Adrenal gland (tissue), 12 donors: Measurements from ENCODE around the gene TIMM13. TPM values are rescaled to one million over a fixed set of nuclear protein-coding genes. Genes with fewer than 3 reads are reported as not detected.

ENCODE experiments used
- DNase-seq, 7 donors: peaks; one replicate each; pipeline ENCODE4 v3.0.0-alpha.2; 2019 to 2020
- H3K27ac ChIP-seq, 5 donors: fragments of 200-600 bp; sonication (generic) in 4 of 5; 1 replicate in 3 of 5; 2 replicates in 2 of 5; pipeline versions ENCODE4 v1.5.1 to v1.8.0; 2016 to 2020; ENCODE audit warnings: mild to moderate bottlenecking in 1 of 5
- H3K27me3 ChIP-seq: fragments of 200-600 bp; 2 replicates; pipeline ENCODE4 v1.8.0; 2021
- H3K36me3 ChIP-seq, 2 donors: fragments of 200-600 bp; replicated peaks in 1 of 2; 1 replicate in 1 of 2; 2 replicates in 1 of 2; pipeline versions ENCODE4 v1.5.1 to v1.8.0; 2018 to 2022
- H3K4me1 ChIP-seq, 2 donors: fragments of 200-600 bp; replicated peaks in 1 of 2; 1 replicate in 1 of 2; 2 replicates in 1 of 2; pipeline versions ENCODE4 v1.5.1 to v1.8.0; 2018 to 2021
- H3K4me3 ChIP-seq, 4 donors: fragments of 200-600 bp; sonication (generic) in 3 of 4; one replicate each; pipeline ENCODE4 v1.5.1; 2016 to 2018
- H3K9me3 ChIP-seq, 3 donors: fragments of 200-600 bp; sonication (generic) in 1 of 3; replicated peaks in 1 of 3; 1 replicate in 2 of 3; 2 replicates in 1 of 3; pipeline versions ENCODE4 v1.5.1 to v1.8.0; 2016 to 2021
- CTCF ChIP-seq, 6 experiments: fragments of 450-650 bp in 4 of 6; fragments of 200-600 bp in 2 of 6; sonication (generic) in 1 of 6; IDR thresholded peaks; 1 replicate in 5 of 6; 2 replicates in 1 of 6; pipeline versions ENCODE4 v1.5.1 to v1.8.0; 2016 to 2021; ENCODE audit warnings: antibody characterized with exemption in 6 of 6, mild to moderate bottlenecking in 2 of 6, moderate library complexity in 1 of 6
- POLR2A ChIP-seq, 2 donors: fragments of 450-650 bp; IDR thresholded peaks; one replicate each; pipeline ENCODE4 v1.6.1; 2017; ENCODE audit warnings: antibody characterized with exemption in 2 of 2, mild to moderate bottlenecking in 2 of 2, moderate library complexity in 1 of 2
- WGBS, 4 donors: extraction: QIAGEN DNeasy Blood & Tissue Kit in 2 of 4; methylation state at CpG; one replicate each; pipeline versions ENCODE4 v1.1.5 to v1.1.7; 2013 to 2017; 5-methylcytosine and 5-hydroxymethylcytosine counted together
- intact Hi-C, 2 donors: fragments of 100-400 bp; cut with DNase I; formaldehyde crosslinking; loops; one replicate each; pipeline versions ENCODE4 v1.14.1 to v1.15.0; 2022 to 2023
- polyA plus RNA-seq, 3 donors: library from polyadenylated mRNA; stranded (reverse); fragments of 200-250 nt in 2 of 3; fragments of 350-450 nt in 1 of 3; fragmentation: Illumina TruSeq in 1 of 3; extraction: RNeasy Lipid Tissue Mini Kit (QIAGEN cat#74804) in 1 of 3; gene quantifications; one replicate each; pipeline ENCODE4 v1.2.3, GENCODE V29; 2013 to 2014
- total RNA-seq, 9 donors: library from RNA; depleted of rRNA in 4 of 9; stranded (reverse); fragments of >200 nt in 4 of 9; fragments of 120-200 nt in 1 of 9; fragmentation: NEBNext Ultra II Directional in 1 of 9; extraction: Animal tissue kit (Norgen Biotek cat#: 25700) in 1 of 9; gene quantifications; one replicate each; pipeline versions ENCODE4 v1.1.0 to v1.2.4, GENCODE V29; 2013 to 2023
- donor health status: healthy with polysubstance abuse.
- donor health status: Bipolar disorder and iron deficiency.
- donor health status: DM: yes; HTN: yes; CAD: no.
- donor health status: DM: no; HTN: no; CAD: no.
- donor health status: DM: no; HTN: no; CAD: no.
- donor health status: DM: yes; HTN: yes; CAD: no.

TIMM13 gene
- total and polyA plus RNA-seq, 12 donors = 32.7 to 198 (median 88.1) TPM

GRCh38 chr19:2428756-2429711 lies 1.6 kb upstream of the TIMM13 start:
- no peaks in the 10 kb centered on the region for H3K9me3 ChIP-seq
- H3K4me3 ChIP-seq = no peak overlapping the region
- 73 to 85% (median 75%) methylated on average over 20 to 37 of the region's 37 CpGs for WGBS, 4 donors
- no peak for TF ChIP-seq CTCF (IDR thresholded peaks at IDR 0.05)
- no peak for TF ChIP-seq POLR2A (IDR thresholded peaks at IDR 0.05)
- no peak for DNase-seq
- no peak overlapping the region for H3K27ac ChIP-seq
- peaks cover 0 to 4% of the 10 kb centered on the region in 2 donors for H3K36me3 ChIP-seq
- peaks cover 30 to 33% of the 10 kb centered on the region in 2 donors for H3K4me1 ChIP-seq
- no peaks in the 10 kb centered on the region for H3K27me3 ChIP-seq
- intact Hi-C loops = no loop called here

- H3K4me3 ChIP-seq = peak overlapping the region in 1 of 4 donors; percentile 61
- 34 to 56% (median 42%) methylated on average over 9 to 25 of the region's 25 CpGs for WGBS, 4 donors
- TF ChIP-seq POLR2A (IDR thresholded peaks at IDR 0.05) = no peak
- TF ChIP-seq CTCF (IDR thresholded peaks at IDR 0.05) = no peak
- DNase-seq = peak in 6 of 7 donors; percentile 41 to 76 (median 49)
- peak overlapping the region in 4 of 5 donors; percentile 93 to 98 (median 97) for H3K27ac ChIP-seq
- H3K36me3 ChIP-seq = peaks cover 0 to 4% of the 10 kb centered on the region in 2 donors
- no peaks in the 10 kb centered on the region for H3K9me3 ChIP-seq
- H3K27me3 ChIP-seq = no peaks in the 10 kb centered on the region
- peaks cover 37 to 40% of the 10 kb centered on the region in 2 donors for H3K4me1 ChIP-seq
- intact Hi-C loops = no loop called here
Observed at GRCh38 chr19:2428321-2428690, 920 bp upstream of the TIMM13 start.

- Histone ChIP-seq H3K36me3 (peaks cover 0 to 4% of the 10 kb centered on the region in 2 donors), H3K9me3 (no peaks in the 10 kb centered on the region), H3K27me3 (no peaks in the 10 kb centered on the region), H3K27ac (peak overlapping the region; percentile 91 to 98 (median 97)), H3K4me1 (peaks cover 45% of the 10 kb centered on the region in 2 donors), H3K4me3 (peak overlapping the region; percentile 43 to 96 (median 52))
- WGBS, 4 donors = 2 to 8% (median 4%) methylated on average over 11 to 66 of the region's 66 CpGs
- TF ChIP-seq CTCF (IDR thresholded peaks at IDR 0.05) (no peak), POLR2A (IDR thresholded peaks at IDR 0.05) (no peak)
- DNase-seq = peak in 6 of 7 donors; percentile 40 to 57 (median 43)
- intact Hi-C loops = no loop called here
Observed at GRCh38 chr19:2426611-2427428, 566 bp downstream of the TIMM13 start.
